ENCODE results near the gene PROCR. TPM values are rescaled to one million over a fixed set of nuclear protein-coding genes. Genes with fewer than 3 reads are reported as not detected.

PROCR gene
- total RNA-seq (2021; ENCODE audit: unreplicated experiment) = 52.0 TPM
- 74.7 and 76.9 TPM in 2 replicates for polyA plus RNA-seq (2012)
- percentile 60 among the genes with signal in this experiment for Bru-seq, nascent RNA
- BruChase-seq, experiment 1, labeled RNA remaining after a 6-hour chase = percentile 73 among the genes with signal in this experiment
- percentile 65 among the genes with signal in this experiment for BruChase-seq, experiment 2, labeled RNA remaining after a 2-hour chase
- long read RNA-seq, transcript PROCR-201 (4 exons, 1,348 nt) = major isoform, 54 of 106 reads
- long read RNA-seq, partial matches to known transcripts = 30 of 106 reads
- long read RNA-seq, other reads (novel, unspliced or antisense) = 22 of 106 reads

DNA sequence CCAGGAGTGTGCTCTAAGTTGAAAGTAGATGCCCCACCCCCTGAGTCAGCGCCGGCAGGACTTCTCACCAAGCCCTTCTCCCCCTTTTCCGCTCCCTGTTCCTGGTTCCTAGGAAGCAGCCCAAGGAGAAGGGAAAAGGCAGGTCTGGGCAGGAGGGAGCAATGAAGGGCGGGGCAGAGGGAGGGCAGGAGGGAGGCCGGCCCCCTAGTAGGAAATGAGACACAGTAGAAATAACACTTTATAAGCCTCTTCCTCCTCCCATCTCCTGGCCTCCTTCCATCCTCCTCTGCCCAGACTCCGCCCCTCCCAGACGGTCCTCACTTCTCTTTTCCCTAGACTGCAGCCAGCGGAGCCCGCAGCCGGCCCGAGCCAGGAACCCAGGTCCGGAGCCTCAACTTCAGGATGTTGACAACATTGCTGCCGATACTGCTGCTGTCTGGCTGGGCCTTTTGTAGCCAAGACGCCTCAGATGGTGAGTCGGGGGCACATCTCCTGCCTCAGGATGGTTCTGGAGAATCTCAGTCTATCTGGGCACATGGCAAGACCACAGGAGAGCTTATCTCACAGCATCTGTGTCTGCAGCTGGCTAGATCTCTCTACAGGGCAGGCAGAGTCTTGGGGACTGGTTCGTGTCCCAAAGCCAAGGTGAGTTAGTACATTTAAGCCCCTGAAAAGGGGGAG, at the start of gene PROCR:
TSS of gene PROCR (plus strand) at position 320 of the 681 bp plus-strand sequence. CDS start at position 403, 83 bp downstream.
- Histone ChIP-seq H3K9me3 (ENCODE audit: control insufficient read depth in 1 of 2, insufficient read depth in 1 of 2, low read depth in 1 of 2, low read length in 2 of 2) (no peaks in the 10 kb centered on the region), H3K4me1 (ENCODE audit: control insufficient read depth in 1 of 2, insufficient read depth in 2 of 2, low read length in 2 of 2) (peaks cover 11 to 34% of the 10 kb centered on the region in 2 experiments), H3K9me2 (ENCODE audit: insufficient read depth) (no peaks in the 10 kb centered on the region), H3K9ac (ENCODE audit: low read length) (peak within 1 kb of the TSS; percentile 78), H3K4me3 (replicated peaks in 1 of 2; ENCODE audit: low read depth in 1 of 2, low read length in 2 of 2) (peak within 1 kb of the TSS; percentile 82 to 86), H3K4me2 (ENCODE audit: low read length) (peak within 1 kb of the TSS; percentile 95), H3K36me3 (ENCODE audit: control insufficient read depth in 1 of 2, insufficient read depth in 2 of 2, low read length in 2 of 2) (peaks cover 7 to 15% of the 10 kb centered on the region in 2 experiments; a peak in 3 of 4 replicates), H3K79me2 (ENCODE audit: insufficient read depth, low read length) (peaks cover 20% of the 10 kb centered on the region; the same call in 1 of the 2 replicates), H2AFZ (ENCODE audit: low read depth, low read length, poor library complexity, severe bottlenecking) (peak within 1 kb of the TSS; percentile 79), H4K20me1 (ENCODE audit: insufficient read depth) (no peaks in the 10 kb centered on the region), H3K27me3 (ENCODE audit: insufficient read depth, low read length) (no peaks in the 10 kb centered on the region), H3K27ac (ENCODE audit: low read depth, low read length) (peak within 1 kb of the TSS; percentile 58)
- CTCF ChIA-PET = interaction anchor here (1.0 kb wide), 1 partner anchor 27 kb away, joined by 3 read pairs; no protein-coding TSS in a partner anchor
- RAD21 ChIA-PET (ENCODE audit: low non-redundant PET in 1 of 2, low total read pairs in 2 of 2, uncharacterized antibody in 2 of 2, unreplicated experiment in 2 of 2) = no interaction called here
- TF ChIP-seq EZH2phosphoT487 (IDR thresholded peaks at IDR 0.05; ENCODE audit: borderline replicate concordance) = no peak
- TF ChIP-seq SP1 (IDR thresholded peaks at IDR 0.05; ENCODE audit: low read depth) = peak; percentile 52
- TF ChIP-seq POLR2A (IDR thresholded peaks at IDR 0.05; ENCODE audit: borderline replicate concordance, extremely low read depth, insufficient read depth, insufficient read length) = peak; percentile 36
- TF ChIP-seq EGR1 (IDR thresholded peaks at IDR 0.05; ENCODE audit: low read depth) = no peak
- no peak for TF ChIP-seq ZFX (IDR thresholded peaks at IDR 0.05)
- TF ChIP-seq ELF1 (IDR thresholded peaks at IDR 0.05; ENCODE audit: borderline replicate concordance, low read depth) = no peak
- peak; percentile 20; the same call in 1 of the 2 replicates for TF ChIP-seq CBX3 (IDR thresholded peaks at IDR 0.05; ENCODE audit: low read depth)
- peak; percentile 70 for TF ChIP-seq MAX (IDR thresholded peaks at IDR 0.05)
- TF ChIP-seq CTCF (IDR thresholded peaks at IDR 0.05 in 2 of 3, conservative IDR thresholded peaks at IDR 0.05 in 1 of 3; ENCODE audit: borderline replicate concordance in 1 of 3, insufficient read depth in 1 of 3, low read depth in 2 of 3, low read length in 2 of 3) = no peak
- 0 out of 2 replicates have a peak, but pooled peaks have one; percentile 38 for TF ChIP-seq SIN3A (IDR thresholded peaks at IDR 0.05; ENCODE audit: low read depth)
- TF ChIP-seq POLR2AphosphoS5 (IDR thresholded peaks at IDR 0.05; ENCODE audit: low read depth, low read length) = peak; percentile 86
- TF ChIP-seq RAD21 (IDR thresholded peaks at IDR 0.05; ENCODE audit: low read depth) = 0 out of 2 replicates have a peak, but pooled peaks have one; percentile 2
- TF ChIP-seq EZH2 (IDR thresholded peaks at IDR 0.05) = no peak
- TF ChIP-seq CEBPB (IDR thresholded peaks at IDR 0.05; ENCODE audit: low read depth) = no peak
- TF ChIP-seq, protein P1, sequence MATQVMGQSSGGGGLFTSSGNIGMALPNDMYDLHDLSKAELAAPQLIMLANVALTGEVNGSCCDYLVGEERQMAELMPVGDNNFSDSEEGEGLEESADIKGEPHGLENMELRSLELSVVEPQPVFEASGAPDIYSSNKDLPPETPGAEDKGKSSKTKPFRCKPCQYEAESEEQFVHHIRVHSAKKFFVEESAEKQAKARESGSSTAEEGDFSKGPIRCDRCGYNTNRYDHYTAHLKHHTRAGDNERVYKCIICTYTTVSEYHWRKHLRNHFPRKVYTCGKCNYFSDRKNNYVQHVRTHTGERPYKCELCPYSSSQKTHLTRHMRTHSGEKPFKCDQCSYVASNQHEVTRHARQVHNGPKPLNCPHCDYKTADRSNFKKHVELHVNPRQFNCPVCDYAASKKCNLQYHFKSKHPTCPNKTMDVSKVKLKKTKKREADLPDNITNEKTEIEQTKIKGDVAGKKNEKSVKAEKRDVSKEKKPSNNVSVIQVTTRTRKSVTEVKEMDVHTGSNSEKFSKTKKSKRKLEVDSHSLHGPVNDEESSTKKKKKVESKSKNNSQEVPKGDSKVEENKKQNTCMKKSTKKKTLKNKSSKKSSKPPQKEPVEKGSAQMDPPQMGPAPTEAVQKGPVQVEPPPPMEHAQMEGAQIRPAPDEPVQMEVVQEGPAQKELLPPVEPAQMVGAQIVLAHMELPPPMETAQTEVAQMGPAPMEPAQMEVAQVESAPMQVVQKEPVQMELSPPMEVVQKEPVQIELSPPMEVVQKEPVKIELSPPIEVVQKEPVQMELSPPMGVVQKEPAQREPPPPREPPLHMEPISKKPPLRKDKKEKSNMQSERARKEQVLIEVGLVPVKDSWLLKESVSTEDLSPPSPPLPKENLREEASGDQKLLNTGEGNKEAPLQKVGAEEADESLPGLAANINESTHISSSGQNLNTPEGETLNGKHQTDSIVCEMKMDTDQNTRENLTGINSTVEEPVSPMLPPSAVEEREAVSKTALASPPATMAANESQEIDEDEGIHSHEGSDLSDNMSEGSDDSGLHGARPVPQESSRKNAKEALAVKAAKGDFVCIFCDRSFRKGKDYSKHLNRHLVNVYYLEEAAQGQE (IDR thresholded peaks at IDR 0.05; ENCODE audit: low read depth) = no peak
- TF ChIP-seq YY1 (IDR thresholded peaks at IDR 0.05; ENCODE audit: extremely low read depth, insufficient replicate concordance, low read depth, low read length) = peak; percentile 50
- TF ChIP-seq ATF3 (IDR thresholded peaks at IDR 0.05) = no peak
- TF ChIP-seq FOSL1 (IDR thresholded peaks at IDR 0.05; ENCODE audit: low read depth) = no peak
- ATAC-seq = peak; percentile 97
- POLR2A ChIA-PET = no interaction called here
- no TSS peak for BruUV-seq (replicated peaks)
- DNase-seq (ENCODE audit: low read depth, low spot score) = peak; percentile 92
- intact Hi-C loops (cut with micrococcal nuclease) = no loop called here
